ENCODE measurements around the gene UBE2E1.
"Not testable (repeated sequence)": the region's sequence is repeated elsewhere in the genome, so short reads cannot be mapped to it uniquely, and the experiment has no call there.

The UBE2E1 gene

DNA sequence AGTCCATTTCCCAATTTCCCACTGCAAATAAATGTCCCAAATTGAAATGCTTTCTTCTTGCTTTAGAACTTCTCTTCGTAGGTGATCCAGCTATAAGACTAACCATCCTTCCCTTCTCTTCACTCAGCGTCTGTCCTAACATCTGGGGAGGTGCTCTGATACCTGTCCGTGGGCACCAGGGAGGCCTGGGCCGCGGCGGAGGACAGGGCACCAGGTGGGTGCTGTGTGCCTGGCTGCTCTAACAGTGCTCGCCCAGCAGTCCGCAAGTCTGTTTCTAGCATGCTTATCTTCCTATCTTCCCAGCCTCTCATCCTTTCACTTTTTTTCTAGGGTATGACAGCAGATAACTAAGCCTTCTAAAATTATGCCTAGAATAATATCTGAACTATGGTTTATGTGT, 73.7 kb downstream of the UBE2E1 start:
- DNase-seq (ENCODE audit: low read depth) = no peak

DNA sequence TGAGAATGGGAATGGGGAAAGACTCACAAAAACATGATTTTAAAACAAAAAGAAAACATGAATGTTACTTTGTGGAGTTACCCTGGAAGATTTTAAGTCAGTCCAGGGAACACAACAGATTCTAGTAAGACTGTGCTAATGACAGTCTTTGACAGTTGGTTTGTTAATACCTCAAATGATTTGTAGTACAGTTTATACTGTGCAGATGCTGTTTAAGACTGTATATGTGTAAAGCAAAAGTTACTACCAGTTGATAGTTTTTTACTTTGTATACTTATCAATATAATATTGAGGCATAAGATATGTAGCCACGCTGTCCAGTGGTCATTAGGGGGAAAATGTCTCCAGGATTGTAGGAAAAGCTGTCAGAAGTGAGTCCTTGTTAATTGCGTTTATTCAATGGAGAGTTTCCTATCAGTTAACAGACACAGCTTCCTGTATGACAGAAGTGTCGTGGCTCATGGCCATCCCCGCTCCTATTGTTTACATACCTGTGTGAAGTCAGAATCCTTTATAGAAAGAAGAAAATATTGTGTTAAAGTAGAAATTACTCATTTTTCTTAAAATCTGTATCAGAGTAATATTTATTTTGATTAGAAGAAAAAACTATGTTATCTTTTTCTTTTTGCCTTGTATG, 75.1 kb downstream of the UBE2E1 start:
- DNase-seq (ENCODE audit: low read depth) = no peak

DNA sequence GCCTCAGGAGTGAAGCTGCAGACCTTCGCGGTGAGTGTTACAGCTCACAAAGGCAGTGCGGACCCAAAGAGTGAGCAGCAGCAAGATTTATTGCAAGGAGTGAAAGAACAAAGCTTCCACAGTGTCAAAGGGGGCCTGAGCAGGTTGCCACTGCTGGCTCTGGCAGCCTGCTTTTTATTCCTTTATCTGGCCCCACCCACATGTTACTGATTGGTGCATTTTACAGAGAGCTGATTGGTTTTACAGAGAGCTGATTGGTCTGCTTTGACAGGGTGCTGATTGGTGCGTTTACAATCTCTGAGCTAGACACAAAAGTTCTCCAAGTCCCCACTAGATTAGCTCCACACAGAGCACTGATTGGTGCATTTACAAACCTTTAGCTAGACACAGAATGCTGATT, 76.2 kb downstream of the UBE2E1 start:
- not testable (repeated sequence) for DNase-seq (ENCODE audit: low read depth)

DNA sequence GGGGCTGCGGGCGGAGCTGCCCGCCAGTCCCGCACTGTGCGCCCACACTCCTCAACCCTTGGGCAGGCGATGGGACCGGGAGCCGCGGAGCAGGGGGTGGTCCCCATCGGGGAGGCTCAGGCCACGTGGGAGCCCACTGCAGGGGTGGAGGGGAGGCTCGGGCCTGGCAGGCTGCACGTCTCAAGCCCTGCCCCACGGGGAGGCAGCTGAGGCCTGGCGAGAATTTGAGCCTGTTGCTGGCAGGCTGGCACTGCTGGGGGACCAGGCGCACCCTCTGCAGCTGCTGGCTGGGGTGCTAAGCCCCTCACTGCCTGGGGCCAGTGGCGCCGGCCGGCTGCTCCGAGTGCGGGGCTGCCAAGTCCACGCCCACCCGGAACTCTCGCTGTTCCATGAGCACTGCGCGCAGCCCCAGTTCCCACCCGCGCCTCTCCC, 76.7 kb downstream of the UBE2E1 start:
- DNase-seq (ENCODE audit: low read depth) = no peak

DNA sequence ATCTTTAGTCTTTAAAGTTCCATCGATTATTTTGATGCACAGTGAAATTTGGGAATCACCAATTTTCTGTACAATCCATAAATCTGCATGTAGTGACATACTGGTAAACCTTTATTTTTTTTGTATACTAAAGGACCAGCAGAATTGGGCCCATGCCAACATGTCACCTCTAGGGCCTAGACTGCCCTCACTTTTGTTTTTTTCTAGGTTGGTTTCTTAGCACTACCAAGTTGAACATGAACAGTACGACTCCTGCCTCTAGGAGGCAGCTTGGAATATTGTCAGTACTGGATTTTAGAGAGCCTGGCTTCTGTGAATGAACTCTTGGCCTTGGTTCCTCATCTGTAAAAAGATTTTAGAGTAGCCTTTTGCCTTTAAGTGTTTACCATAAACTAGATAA, 78.7 kb downstream of the UBE2E1 start:
- DNase-seq (ENCODE audit: low read depth) = no peak

DNA sequence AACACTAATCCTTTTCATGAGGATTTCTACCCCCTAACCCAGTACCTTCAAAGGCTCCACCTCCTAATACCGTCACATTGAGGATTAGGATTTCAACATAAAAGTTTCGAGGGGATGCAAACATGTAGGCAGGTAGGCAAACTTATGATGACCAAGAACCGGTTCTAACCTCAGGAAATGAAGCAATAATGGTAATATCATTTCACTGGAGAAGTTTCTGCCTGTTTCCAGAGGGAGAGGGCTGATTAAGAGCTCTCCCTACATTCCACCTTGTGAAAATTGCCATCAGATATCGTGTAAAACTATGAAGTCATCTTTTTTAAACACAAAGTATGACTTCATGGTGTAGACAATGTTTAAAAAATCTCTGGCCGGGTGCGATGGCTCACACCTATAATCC, 79.5 kb downstream of the UBE2E1 start:
- no peak for DNase-seq (ENCODE audit: low read depth)

DNA sequence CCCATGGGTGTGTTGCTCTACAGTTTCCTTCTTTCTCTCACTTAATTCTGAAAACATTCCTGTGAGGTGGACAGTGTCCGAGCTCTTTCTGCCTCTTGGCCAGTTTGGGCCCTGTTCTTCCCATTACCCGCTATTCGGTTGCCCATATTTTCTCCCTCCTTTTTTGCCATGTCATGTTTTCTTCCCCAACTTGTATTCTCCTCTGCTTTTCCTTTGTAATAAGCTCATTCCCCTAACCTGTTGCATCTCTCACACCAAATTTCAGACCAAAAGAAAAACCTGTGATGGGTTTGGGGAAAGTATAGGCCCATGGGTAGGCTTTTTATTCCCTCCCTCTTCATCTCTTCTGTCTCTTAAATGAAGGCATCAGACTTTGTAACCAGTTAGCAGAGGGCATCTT, 80.6 kb downstream of the UBE2E1 start:
- no peak for DNase-seq (ENCODE audit: low read depth)

DNA sequence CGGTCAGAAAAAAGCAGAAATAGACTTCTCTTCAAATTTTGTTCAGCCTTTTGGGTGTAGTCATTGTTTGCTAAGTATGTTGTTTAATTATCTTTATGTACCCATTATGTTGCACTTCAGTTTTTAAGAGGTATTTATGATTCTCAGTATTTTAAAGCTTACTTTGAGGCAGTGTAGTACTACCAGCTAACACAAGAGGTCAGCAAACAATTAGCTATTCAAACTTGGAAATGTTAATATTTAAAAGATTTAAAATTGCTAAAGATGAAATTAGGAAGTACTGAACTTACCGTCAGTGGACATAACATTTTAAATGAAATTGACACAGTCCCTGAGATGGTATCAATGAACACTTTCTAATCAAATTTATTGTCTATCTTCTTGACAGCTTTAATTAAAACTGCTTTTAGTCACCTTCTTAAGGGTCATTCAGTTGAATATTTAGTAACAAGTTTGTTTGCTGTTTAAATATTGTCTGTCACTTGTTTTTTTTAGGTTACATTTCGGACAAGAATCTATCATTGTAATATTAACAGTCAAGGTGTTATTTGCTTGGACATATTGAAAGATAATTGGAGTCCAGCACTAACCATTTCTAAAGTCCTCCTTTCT, 83.0 kb downstream of the UBE2E1 start:
- DNase-seq (ENCODE audit: low read depth) = no peak

DNA sequence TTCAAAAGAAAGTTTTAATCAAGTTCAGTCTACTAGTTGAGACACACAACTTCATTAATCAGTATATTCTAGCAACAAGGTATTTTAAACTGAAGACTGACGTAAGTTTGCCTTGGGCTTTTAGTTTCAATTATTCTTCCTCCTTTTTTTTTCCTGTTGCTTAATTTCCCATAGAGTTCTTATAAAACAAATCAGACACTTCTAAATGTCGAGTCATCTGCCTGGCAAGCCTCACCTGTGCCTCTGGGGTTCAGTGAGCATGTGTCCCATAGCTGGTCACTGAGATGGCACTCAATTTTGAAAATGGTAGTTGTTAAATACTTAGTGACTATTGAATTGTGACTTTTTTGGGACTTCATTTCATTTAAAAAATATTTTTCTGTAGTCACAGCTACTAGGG, 83.6 kb downstream of the UBE2E1 start:
- no peak for DNase-seq (ENCODE audit: low read depth)

DNA sequence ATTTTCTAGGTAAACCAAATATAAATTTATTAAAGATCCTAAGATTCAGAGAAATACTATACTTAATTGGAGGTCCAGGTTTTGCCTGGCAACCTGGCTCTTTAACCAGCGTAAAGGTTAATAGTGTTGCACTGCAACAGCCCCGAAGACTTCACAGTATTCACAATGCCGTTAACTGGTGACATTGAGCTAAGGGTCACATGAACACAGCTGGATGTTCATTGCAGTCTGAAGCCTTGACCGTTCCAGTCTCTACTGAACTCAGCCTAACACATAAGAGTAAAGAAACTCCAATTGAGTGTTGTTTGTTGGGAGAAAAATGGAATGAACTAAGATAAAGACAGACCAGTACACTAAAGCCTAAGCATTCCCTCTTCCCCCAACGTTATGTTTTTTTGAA, 84.2 kb downstream of the UBE2E1 start:
- no peak for DNase-seq (ENCODE audit: low read depth)

DNA sequence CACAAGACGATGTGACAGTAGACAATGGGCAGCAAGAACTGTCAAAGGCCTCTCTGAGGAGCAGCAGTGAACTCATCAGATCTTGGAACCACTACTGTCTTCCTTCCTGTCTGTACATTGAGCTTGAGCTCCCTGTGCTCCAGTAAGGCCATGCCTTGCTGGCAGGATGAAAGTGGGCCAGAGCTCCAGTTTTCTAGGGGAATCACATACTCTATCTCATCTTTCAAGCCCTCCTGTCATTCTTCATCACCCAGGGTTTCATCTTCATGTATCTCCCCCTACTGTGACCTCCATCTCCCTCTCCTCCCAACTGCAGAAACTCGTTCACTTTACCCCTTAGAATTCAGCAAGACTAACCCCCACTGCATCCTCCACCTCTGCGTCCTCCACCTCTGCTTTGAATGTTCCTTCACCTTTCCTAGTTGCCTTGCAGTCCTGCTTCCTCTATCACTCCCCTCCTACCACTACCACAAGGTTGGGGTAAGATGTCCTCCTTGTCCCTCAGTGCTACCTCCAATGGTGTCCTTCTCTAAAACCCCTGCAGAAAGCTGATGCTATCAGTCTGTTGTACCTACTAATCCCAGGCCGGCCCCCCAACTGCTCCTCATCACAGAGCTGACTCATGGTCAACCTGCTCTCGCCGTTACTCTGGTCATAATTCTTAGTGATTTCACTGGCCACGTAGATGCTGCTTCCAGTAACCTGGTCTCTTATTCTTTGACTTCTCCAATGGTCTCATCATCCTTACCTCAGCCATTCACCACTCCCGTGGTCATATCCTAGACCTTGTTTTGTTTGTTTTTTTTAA, 88.7 kb downstream of the UBE2E1 start:
- DNase-seq (ENCODE audit: low read depth) = no peak

DNA sequence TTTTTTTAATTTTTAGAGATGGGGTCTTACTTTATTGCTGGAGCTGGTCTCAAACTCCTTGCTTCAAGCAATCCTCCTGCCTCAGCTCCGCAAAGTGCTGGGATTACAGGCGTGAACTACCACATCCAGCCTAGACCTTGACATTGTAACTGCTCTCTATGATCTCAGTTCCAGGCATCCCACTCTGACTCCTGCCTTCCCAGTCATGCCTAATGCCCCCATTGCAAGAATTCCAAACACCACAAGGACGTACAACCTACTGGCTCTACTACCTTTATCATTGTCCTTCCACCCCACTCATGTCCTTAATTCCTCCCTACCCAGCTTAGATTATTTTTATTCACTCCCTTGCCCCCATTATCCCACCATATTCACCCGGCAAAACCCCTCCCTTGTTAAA, 89.4 kb downstream of the UBE2E1 start:
- no peak for DNase-seq (ENCODE audit: low read depth)

DNA sequence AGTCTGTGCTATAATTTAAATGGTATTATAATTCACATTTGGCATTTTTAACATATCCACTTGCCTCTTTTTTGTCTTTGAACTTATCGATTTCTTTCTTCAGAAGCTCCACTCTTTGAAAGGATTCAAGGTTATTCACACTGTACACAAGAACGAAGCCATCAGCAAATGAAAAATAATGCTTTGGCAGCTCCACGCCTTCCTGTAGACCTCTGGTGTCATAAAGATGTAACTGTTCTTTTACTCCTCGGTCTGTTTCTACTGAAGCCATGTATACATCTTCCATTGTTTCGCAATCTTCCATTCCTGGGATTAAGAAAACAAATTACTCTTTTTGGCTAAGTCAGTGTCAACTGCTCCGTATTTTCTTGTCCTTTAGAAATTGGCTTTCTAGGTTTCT, 95.0 kb downstream of the UBE2E1 start:
- DNase-seq (ENCODE audit: low read depth) = no peak

DNA sequence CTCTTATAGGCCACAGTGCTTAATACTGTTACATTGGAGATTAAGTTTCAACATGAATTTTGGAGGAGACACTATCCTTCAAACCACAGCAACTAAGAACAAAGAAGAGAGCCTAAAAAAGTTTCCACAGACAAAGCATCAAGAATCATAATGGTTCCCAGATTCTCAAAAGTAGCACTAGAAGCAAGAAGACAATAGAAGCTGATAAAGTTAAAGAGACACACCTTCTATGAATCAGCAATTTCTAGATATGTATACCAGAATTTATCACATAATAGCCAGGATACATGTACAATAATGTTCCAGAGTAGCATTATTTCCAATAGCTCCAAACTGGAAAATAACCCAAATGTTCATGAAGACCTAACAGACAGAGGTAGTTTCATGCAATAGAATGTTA, 98.8 kb downstream of the UBE2E1 start:
- no peak for DNase-seq (ENCODE audit: low read depth)

DNA sequence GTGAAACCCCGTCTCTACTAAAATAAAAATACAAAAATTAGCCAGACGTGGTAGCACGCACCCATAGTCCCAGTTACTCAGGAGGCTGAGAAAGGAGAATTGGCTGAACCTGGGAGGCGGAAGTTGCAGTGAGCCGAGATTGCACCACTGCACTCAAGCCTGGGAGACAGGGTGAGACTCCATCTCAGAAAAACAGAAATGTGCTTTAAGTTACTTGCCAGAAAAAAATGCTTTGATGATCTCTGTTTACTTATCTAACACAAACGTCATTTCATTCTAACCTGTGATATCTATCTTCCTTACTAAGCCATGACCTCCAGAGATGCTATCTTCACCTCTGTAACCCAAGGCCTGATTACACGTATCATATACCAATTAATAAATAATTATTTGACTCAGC, 103.6 kb downstream of the UBE2E1 start:
- DNase-seq (ENCODE audit: low read depth) = no peak

DNA sequence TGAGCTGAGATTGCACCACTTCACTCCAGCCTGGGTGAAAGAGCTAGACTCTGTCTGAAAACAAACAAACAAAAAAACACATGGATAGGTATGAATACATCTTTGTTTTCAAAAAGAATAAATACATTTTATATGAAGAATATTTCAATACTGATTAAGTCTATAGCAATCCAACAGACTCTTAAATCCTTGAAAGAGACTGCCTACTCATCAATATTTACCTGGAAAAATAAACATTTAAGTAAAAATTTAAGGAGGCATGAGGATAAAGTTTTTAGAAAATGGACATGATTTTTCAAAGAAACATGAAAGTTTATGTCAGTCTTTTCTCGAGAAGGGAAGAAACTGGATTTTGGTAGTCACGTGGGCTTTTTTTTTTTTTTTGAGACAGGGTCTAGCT, 105.6 kb downstream of the UBE2E1 start:
- no peak for DNase-seq (ENCODE audit: low read depth)

DNA sequence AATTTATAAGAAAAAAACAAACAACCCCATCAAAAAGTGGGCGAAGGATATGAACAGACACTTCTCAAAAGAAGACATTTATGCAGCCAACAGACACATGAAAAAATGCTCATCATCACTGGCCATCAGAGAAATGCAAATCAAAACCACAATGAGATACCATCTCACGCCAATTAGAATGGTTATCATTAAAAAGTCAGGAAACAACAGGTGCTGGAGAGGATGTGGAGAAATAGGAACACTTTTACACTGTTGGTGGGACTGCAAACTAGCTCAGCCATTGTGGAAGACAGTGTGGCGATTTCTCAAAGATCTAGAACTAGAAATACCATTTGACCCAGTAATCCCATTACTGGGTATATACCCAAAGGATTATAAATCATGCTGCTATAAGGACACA, 106.6 kb downstream of the UBE2E1 start:
- DNase-seq (ENCODE audit: low read depth) = not testable (repeated sequence)

DNA sequence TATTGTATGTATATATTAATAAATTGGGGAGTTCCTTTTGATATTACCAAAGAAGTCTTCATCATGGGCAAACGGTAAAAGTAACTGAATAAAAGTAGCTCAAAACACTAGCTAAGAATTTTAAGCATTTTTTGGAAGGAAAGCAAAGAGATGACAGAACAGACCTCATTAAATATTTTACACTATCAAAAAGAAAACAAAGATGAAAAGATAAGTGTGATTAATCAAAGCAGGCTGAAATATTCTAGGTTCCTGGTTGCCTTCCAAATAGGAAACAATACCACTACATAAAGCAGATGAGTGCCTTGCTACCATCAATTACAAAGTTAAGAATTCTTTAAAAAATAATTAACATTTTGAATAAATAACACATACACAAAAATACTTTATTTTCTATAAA, 107.4 kb downstream of the UBE2E1 start:
- DNase-seq (ENCODE audit: low read depth) = no peak

DNA sequence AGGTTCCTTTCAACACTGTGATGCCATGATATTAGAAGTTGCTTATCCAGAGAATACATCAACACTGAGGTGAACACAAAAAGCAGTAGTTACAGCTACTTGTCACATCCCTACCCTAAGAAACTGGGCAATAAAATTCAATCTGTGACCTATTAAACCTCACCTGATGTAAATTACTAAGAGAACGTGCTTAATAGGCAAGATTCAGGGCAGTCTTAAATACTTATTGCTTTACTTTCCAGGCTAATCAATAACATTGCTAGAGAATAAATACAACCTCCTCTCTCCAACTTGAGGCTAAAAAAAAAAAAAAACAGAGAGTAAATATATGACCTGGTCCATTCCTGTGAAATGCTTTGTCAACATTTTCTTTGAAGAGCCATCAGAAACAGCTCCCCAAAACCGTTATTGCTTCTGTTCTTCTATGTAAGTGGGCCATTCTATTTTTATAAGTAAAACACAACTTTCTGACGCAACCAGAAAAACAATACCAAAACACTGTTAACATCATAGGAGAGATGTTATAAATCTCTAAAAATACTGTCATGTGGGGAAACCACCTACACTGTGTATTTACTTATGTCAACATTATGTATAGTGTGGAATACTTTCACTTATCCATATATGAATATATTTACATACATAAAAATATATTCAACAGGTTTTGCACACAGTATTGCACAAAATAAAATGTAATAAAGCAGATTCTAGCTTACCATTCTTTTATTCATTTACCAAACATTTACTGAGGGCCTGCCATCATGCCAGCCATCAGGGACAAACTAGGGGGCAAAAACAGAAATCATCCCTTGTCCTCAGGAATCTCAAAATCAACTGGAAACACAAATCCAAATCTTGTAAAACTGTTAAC, 108.4 kb downstream of the UBE2E1 start:
- no peak for DNase-seq (ENCODE audit: low read depth)

DNA sequence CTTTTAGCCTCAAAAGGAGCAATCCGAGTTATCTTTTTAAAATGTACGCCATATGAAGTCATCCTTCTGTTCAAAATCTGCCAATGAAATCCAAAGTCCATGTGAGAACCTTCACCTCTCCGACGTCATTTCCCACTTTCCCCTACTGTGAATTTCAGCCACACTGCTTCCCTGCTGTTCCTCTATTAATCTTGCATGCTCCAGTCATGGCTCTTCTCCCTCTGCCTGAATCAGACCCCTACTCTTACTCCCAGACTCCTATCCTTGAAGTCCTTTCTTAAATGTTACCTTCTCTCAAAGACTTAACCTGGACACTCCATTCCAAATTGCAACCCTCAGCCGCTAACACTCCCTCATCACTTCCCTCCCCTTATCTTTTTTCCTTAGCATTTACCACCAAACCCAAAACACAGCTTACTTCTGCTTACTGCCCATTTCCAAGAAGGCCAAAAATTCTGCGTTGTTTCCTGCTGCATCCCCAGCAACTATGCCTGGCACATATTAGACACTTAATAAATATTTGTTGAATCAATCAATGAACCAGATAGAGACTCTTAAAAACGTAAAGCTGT, 109.9 kb downstream of the UBE2E1 start:
- no peak for DNase-seq (ENCODE audit: low read depth)

DNA sequence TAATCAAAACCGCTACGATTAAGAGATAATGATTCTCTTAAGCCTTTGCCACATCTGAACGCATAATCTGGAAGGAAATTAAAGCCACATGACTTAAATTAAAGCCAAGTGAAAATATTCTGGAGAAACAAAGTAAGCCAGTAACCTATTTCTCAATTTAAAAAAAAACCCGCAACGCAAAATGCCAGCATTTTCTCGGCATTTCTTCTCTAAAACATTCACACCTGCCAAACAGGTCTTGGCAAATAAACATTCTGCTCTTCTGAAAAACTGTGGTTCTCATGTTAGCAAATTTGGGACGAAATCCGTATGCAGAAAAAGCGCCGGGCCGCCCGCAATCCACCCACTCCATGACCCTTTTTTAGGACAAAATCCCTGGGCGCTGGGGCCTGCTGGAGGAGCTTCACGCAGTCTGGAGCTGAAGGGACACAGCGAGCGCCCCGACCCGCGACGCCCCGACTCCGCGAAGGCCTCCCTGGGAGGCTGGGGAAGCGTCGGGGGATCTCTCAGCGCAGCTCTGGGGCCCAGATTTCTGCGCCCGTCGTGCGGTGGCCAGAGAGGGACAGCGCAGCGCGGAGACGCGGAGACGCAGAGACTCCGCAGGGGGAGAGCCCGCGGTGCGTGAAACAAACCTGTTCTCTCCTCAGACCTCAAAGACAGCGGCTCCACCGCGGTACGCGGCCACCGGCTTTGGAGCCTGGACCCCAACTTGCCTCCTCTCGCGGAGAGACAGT, 110.6 kb downstream of the UBE2E1 start:
- DNase-seq (ENCODE audit: low read depth) = no peak
